Esophagus (tissue), 2 donors: Measurements from ENCODE around the gene ARAP1. TPM values are rescaled to one million over a fixed set of nuclear protein-coding genes. Genes with fewer than 3 reads are reported as not detected.

Experiments
- H3K27ac ChIP-seq, 2 donors: one replicate each; pipeline ENCODE4 v1.5.1; 2013; ENCODE audit warnings: low read depth in 2 of 2, mild to moderate bottlenecking in 2 of 2, inconsistent platforms in 1 of 2, low read length in 1 of 2, moderate library complexity in 1 of 2
- H3K27me3 ChIP-seq, 2 donors: one replicate each; pipeline ENCODE4 v1.6.1; 2013; ENCODE audit warnings: low read length in 2 of 2, control low read depth in 1 of 2, mild to moderate bottlenecking in 1 of 2; ENCODE audit not compliant: insufficient read depth in 2 of 2, control insufficient read depth in 1 of 2
- H3K36me3 ChIP-seq, 2 donors: one replicate each; pipeline ENCODE4 v1.6.1; 2013; ENCODE audit warnings: low read length in 1 of 2; ENCODE audit not compliant: control insufficient read depth in 2 of 2, insufficient read depth in 2 of 2
- H3K4me1 ChIP-seq, 2 donors: one replicate each; pipeline ENCODE4 v1.6.1; 2013; ENCODE audit warnings: low read length in 1 of 2; ENCODE audit not compliant: control insufficient read depth in 2 of 2, insufficient read depth in 2 of 2
- H3K4me3 ChIP-seq, 2 donors: one replicate each; pipeline ENCODE4 v1.5.1; 2013; ENCODE audit warnings: low read length in 2 of 2, mild to moderate bottlenecking in 2 of 2, low read depth in 1 of 2, moderate library complexity in 1 of 2
- H3K9me3 ChIP-seq, 2 donors: one replicate each; pipeline ENCODE4 v1.6.1; 2013; ENCODE audit warnings: mild to moderate bottlenecking in 2 of 2, low read depth in 1 of 2, low read length in 1 of 2, moderate library complexity in 1 of 2; ENCODE audit not compliant: control insufficient read depth in 2 of 2, insufficient read depth in 1 of 2
- WGBS, 2 donors: extraction: QIAGEN DNeasy Blood & Tissue Kit; methylation state at CpG; one replicate each; pipeline ENCODE4 v1.1.7; 2013; 5-methylcytosine and 5-hydroxymethylcytosine counted together
- polyA plus RNA-seq, 2 donors: library from polyadenylated mRNA; stranded (reverse); fragments of 200-250 nt; gene quantifications; one replicate each; pipeline ENCODE4 v1.2.3, GENCODE V29; 2013
- donor health status: healthy with polysubstance abuse.
- donor health status: Bipolar disorder and iron deficiency.

The ARAP1 gene
- polyA plus RNA-seq, 2 donors: 28.4 to 45.3 TPM

DNA sequence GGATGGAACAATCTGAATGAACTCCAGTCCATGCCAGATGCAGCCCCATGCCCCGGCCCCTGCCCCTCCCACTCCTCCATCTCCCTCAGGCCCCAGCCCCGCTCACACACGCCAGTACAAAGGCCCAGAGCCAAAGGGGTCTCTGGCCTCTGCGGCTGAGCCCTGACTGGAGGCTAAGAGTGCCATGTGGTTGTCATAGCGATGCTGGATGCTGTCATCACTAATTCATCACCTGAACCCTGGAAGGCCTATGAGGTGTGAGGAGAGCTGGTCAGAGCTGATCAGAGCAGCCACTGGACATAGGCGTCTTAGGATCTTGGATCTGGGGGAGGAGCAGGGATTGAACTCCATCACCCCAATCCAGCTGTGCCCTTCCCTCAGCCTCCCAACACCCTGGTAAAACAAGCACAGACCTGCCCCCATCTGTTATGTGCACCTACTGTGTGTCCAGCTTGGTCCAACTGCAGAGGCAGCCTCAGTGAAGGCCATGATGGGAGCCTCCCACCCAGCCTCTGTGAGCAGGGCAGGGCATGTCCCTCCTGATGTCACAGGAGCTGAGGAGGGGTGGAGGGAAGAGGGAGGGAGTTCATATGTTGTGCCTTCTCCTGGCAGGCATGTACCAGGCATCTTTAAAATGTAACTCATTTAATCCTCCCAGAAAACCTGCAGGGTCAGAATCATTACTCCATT lies 94.7 kb downstream of the ARAP1 start:
- H3K9me3 ChIP-seq: no peaks in the 10 kb centered on the region
- no peaks in the 10 kb centered on the region for H3K4me1 ChIP-seq
- no peak overlapping the region for H3K4me3 ChIP-seq
- 73 to 79% methylated on average over 6 of the region's 6 CpGs for WGBS, 2 donors
- H3K27ac ChIP-seq: no peak overlapping the region
- no peaks in the 10 kb centered on the region for H3K27me3 ChIP-seq
- no peaks in the 10 kb centered on the region for H3K36me3 ChIP-seq

DNA sequence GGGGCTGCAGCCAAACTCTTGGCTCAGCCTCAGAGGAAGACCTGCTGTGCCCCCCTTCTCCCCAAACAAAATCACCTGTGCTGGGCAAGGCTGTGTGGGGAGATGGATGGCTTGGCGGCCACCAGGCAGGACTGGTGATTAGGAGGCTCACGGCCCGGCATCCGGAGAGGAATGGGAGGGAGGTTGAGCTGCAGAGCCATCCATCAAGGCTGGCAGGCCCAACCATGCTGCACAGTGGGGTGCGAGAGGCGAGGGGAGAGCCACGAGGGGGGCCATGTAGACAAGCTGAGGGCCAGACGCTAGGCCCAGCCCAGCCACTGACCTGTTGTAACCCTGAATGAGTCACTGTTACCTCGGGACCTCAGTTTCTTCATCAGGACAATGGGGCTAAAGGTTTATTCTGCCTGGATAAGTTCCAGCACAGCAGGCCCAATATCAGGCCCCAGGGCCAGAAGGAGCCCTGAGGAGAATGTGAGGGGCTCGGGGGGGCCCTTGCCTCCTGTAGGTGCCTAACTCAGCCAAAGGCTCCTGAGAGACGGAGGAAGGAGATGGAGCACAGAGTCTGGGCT lies 96.2 kb downstream of the ARAP1 start:
- no peak overlapping the region for H3K27ac ChIP-seq
- H3K27me3 ChIP-seq: no peaks in the 10 kb centered on the region
- H3K9me3 ChIP-seq: no peaks in the 10 kb centered on the region
- no peaks in the 10 kb centered on the region for H3K36me3 ChIP-seq
- H3K4me1 ChIP-seq: no peaks in the 10 kb centered on the region
- H3K4me3 ChIP-seq: no peak overlapping the region
- WGBS, 2 donors: 68 to 69% methylated on average over 11 of the region's 11 CpGs

DNA sequence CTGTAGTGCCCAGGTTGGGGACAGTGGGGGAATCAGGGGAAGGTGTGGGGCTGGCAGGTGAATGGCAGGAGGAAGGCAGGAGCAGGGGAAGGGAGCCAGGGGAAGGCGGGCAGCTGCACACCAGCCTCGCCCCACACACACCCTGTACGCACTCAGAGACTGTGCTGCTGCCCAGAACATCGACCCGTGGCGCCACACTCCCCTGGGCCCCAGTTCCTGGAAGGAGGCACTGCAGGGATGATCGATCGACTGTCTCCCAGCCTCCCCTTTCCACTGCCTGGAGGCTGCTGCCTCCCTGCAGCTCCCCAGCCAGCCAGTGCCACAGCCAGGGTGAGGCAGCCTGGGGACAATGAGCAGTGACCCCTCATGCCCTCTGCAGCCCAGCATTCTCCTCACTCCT lies 97.2 kb downstream of the ARAP1 start:
- Histone ChIP-seq H3K4me3 (no peak overlapping the region), H3K27ac (no peak overlapping the region), H3K36me3 (no peaks in the 10 kb centered on the region), H3K27me3 (no peaks in the 10 kb centered on the region), H3K9me3 (no peaks in the 10 kb centered on the region), H3K4me1 (no peaks in the 10 kb centered on the region)
- 62 to 67% methylated on average over 8 of the region's 8 CpGs for WGBS, 2 donors

GRCh38 chr11:72653649-72654048 lies 98.6 kb downstream of the ARAP1 start:
- Histone ChIP-seq H3K9me3 (no peaks in the 10 kb centered on the region), H3K4me3 (no peak overlapping the region), H3K27me3 (no peaks in the 10 kb centered on the region), H3K27ac (no peak overlapping the region), H3K36me3 (no peaks in the 10 kb centered on the region), H3K4me1 (no peaks in the 10 kb centered on the region)
- WGBS, 2 donors: 65 to 83% methylated on average over 3 of the region's 3 CpGs

DNA sequence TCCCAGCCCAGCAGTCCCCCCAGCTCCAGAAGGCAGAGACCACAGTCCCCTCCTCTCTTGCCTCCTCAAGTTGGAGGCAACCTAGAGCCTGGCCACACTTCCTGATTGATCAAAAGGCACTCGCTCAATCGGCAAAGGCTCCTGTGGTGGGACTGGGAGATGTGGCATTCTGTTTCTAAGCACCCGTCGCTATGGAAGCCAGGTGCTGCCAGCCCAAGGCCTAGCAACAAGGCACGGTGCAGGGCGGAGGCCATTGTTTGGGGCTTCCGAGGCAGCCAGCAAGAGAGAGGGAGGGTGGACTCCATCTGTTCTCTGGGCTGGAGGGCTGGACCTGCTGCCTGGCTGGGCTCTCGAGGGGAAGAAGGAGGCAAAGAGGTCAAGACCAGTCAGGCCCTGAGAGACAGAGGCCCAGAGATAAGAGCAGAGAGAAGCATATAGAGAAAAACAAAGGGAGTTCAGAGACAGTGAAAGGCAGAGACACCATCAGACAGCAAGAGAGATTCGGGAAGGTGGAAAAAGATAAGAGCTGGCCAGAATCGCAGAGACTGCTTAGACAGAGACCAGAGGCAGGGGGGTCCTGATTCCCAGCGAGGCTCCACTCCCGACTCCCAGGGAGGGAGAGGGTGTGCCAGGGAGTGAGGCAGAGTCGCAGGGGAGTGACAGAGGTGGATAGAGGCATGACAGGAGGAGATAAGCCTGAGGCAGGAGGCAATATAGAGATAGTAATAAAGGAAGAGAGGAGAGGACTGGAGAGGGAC lies 99.2 kb downstream of the ARAP1 start:
- Histone ChIP-seq H3K27me3 (no peaks in the 10 kb centered on the region), H3K4me1 (no peaks in the 10 kb centered on the region), H3K27ac (no peak overlapping the region), H3K36me3 (no peaks in the 10 kb centered on the region), H3K9me3 (no peaks in the 10 kb centered on the region), H3K4me3 (no peak overlapping the region)
- 69 to 70% methylated on average over 13 of the region's 13 CpGs for WGBS, 2 donors

DNA sequence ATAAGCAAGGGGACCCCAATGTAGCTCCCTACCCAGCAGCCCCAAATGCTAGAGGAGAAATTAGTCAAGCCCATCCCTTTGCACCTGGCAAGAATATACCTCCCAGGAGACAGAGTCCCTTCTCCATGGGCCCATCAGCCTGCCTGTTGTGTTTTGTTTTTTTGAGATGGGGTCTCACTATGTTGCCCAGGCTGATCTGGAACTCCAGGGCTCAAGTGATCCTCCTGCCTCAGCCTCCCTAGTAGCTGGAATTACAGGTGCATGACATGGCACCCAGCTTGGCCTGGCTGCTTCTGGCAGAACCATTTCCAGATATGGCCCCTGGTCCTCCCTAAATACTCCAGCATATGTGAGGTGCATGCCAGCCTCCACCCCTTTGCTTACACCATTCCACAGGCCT lies 100.1 kb downstream of the ARAP1 start:
- Histone ChIP-seq H3K4me1 (no peaks in the 10 kb centered on the region), H3K36me3 (no peaks in the 10 kb centered on the region), H3K4me3 (no peak overlapping the region), H3K9me3 (no peaks in the 10 kb centered on the region), H3K27ac (no peak overlapping the region), H3K27me3 (no peaks in the 10 kb centered on the region)

- Histone ChIP-seq H3K4me1 (no peaks in the 10 kb centered on the region), H3K27me3 (no peaks in the 10 kb centered on the region), H3K4me3 (no peak overlapping the region), H3K36me3 (no peaks in the 10 kb centered on the region), H3K27ac (no peak overlapping the region), H3K9me3 (no peaks in the 10 kb centered on the region)
- WGBS, 2 donors: 69 to 76% methylated on average over 5 of the region's 5 CpGs
These were observed 102.8 kb downstream of the ARAP1 start for GRCh38 chr11:72649215-72649976.

DNA sequence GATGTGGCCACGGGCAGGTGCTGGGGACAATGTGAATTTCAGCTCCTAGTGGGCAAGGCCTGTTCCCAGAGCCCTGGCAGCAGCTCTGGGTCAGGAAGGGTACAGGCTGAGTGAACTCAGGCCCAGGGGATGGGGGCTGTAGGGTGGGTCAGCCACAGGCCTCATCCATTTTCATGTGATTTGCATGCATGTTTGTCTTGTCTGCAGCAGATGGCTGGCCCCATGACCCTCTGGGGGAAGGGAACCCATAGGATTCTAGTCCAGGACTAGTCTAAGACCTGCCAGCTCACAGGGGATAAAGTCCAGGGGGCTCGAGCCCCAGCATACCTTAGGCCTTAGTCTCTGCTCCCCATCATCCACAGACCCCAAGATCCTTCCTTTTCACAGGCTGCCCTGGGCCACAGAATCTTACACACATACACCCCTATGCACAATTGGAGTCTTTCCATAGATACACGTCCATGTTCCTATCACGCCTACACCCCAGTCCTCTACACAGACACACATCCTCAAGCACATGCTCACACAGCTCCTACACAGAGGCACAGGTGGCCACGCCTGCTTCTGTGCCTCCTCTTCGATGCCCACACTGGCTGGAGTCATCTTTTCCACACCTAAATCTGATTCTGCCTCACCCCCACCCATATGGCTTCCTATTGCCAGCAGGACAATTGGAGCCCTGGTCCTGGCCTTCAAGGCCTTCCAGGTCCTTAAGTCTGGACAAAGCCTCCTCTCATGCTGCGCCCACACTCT lies 103.6 kb downstream of the ARAP1 start:
- Histone ChIP-seq H3K27me3 (no peaks in the 10 kb centered on the region), H3K9me3 (no peaks in the 10 kb centered on the region), H3K4me3 (no peak overlapping the region), H3K36me3 (no peaks in the 10 kb centered on the region), H3K27ac (no peak overlapping the region), H3K4me1 (no peaks in the 10 kb centered on the region)
- 81 to 85% methylated on average over 7 of the region's 7 CpGs for WGBS, 2 donors

GRCh38 chr11:72647882-72648281 lies 104.3 kb downstream of the ARAP1 start:
- peaks cover 0 to under 1% of the 10 kb centered on the region in 2 donors for H3K4me1 ChIP-seq
- no peaks in the 10 kb centered on the region for H3K36me3 ChIP-seq
- H3K9me3 ChIP-seq: no peaks in the 10 kb centered on the region
- H3K27me3 ChIP-seq: no peaks in the 10 kb centered on the region
- H3K27ac ChIP-seq: no peak overlapping the region
- 84 to 90% methylated on average over 4 of the region's 4 CpGs for WGBS, 2 donors
- no peak overlapping the region for H3K4me3 ChIP-seq
